GM12892 (cell line): ENCODE results near the gene C2orf92.

Experiments
- POLR2A ChIP-seq: IDR thresholded peaks from 2 replicates; pipeline ENCODE4 v1.6.1; 2011; ENCODE audit warnings: low read depth, low read length, control low read depth
- TAF1 ChIP-seq: IDR thresholded peaks from 2 replicates; pipeline ENCODE4 v1.6.1; 2011; ENCODE audit warnings: low read depth, mild to moderate bottlenecking, control low read depth, low read length, borderline replicate concordance

GRCh38 chr2:97747285-97747684 lies 77.8 kb downstream of the C2orf92 start:
- TF ChIP-seq POLR2A, result no peak
- no peak for TF ChIP-seq TAF1
